ENCODE data around the gene TPSB2.
"Not testable (repeated sequence)": the region's sequence is repeated elsewhere in the genome, so short reads cannot be mapped to it uniquely, and the experiment has no call there.

TPSB2 gene

DNA sequence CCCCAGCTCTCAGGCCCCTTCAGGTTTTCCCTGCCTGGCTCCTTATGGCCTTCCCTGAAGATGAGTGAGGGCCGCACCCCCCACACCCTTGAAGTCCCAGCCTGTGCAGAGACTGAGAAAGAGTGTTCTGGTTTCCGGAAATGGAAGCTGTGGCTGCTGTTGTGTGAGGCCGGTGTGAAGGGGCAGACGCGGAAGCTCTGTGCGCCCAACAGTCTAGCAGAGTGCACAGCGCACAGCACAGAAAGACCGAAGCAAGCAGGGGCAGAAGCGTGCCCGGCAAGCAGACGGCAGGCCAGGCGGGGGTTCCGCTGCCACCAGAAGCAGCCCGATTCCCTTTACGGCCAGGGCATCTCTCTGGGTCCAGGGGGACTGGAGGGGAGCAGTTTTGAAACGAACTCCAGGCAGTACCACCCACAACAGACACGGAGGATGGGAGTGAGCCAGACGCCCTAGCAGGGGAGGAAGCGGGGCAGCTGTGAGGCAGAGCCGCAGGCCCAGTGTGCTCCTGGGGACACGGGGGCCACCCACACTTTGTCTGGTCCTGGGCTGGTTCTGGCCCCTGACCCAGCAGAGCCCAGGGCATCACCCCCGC is 21.6 kb downstream of the TPSB2 start:
- no peaks in the 10 kb centered on the region for H3K4me1 ChIP-seq (ENCODE audit: control insufficient read depth, insufficient read depth, low read length)
- H3K9me3 ChIP-seq (ENCODE audit: control insufficient read depth, insufficient read depth, low read depth, low read length), result no peaks in the 10 kb centered on the region
- H3K9ac ChIP-seq (ENCODE audit: low read length), result no peak overlapping the region
- H3K4me3 ChIP-seq (ENCODE audit: low read depth, low read length), result no peak overlapping the region
- H3K27me3 ChIP-seq (ENCODE audit: control insufficient read depth, insufficient read depth, low read length), result no peaks in the 10 kb centered on the region
- peaks cover 38% of the 10 kb centered on the region for H3K36me3 ChIP-seq (ENCODE audit: control insufficient read depth, insufficient read depth, low read length)
- no peak overlapping the region for H3K27ac ChIP-seq (ENCODE audit: low read depth, low read length)

DNA sequence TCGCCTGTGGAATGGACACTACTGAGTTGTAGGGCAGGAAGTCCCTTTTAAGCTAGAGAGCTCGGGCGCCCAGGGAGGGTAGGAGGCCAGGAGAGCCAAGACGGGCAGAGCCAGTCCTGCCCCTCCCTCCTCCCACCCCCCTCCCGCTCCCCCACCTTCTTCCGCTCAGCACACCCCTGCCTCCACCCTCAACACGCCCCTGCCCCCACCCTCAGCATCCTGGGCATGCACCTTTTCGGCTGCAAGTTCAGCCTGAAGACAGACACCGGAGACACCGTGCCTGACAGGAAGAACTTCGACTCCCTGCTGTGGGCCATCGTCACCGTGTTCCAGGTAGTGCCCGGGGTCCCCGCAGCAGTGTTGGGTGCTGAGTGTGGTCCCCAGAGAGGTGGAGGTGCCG is 23.2 kb downstream of the TPSB2 start:
- H3K4me3 ChIP-seq (ENCODE audit: low read depth, low read length), result no peak overlapping the region
- H3K36me3 ChIP-seq (ENCODE audit: control insufficient read depth, insufficient read depth, low read length), result peaks cover 41% of the 10 kb centered on the region
- H3K4me1 ChIP-seq (ENCODE audit: control insufficient read depth, insufficient read depth, low read length), result no peaks in the 10 kb centered on the region
- H3K27ac ChIP-seq (ENCODE audit: low read depth, low read length), result no peak overlapping the region
- H3K9me3 ChIP-seq (ENCODE audit: control insufficient read depth, insufficient read depth, low read depth, low read length), result no peaks in the 10 kb centered on the region
- H3K9ac ChIP-seq (ENCODE audit: low read length), result no peak overlapping the region
- H3K27me3 ChIP-seq (ENCODE audit: control insufficient read depth, insufficient read depth, low read length), result no peaks in the 10 kb centered on the region

DNA sequence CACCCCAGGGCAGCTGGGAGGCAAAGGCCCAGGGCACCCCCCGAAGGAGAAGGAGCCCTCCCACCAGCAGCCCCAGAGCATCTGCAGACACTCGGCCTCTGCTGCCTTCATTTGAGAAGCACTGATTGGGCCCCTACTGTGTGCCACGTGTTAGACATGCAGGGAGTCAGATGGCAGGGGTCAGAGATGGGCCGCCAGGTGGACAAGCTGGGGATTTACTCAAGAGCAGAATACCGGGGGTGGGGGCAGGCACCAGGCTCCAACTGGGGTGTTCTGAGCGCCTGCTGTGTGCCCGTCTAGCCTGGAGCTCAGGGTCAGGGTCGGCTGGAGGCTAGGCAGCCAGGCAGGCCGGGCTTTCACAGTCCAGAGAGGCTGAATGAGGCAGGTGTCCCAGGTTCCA is 23.7 kb downstream of the TPSB2 start:
- H3K36me3 ChIP-seq (ENCODE audit: control insufficient read depth, insufficient read depth, low read length), result peaks cover 43% of the 10 kb centered on the region
- H3K9me3 ChIP-seq (ENCODE audit: control insufficient read depth, insufficient read depth, low read depth, low read length), result no peaks in the 10 kb centered on the region
- no peaks in the 10 kb centered on the region for H3K27me3 ChIP-seq (ENCODE audit: control insufficient read depth, insufficient read depth, low read length)

DNA sequence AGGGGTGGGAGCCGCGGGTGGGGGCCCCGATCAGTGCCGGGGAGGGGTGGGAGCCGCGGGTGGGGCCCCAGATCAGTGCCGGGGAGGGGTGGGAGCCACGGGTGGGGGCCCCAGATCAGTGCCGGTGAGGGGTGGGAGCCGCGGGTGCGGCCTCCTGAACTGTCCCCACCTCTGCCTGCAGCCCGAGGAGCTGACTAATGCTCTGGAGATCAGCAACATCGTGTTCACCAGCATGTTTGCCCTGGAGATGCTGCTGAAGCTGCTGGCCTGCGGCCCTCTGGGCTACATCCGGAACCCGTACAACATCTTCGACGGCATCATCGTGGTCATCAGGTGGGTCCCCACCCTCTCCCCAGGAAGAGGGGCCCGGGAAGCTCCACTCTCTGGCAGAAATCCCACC is 25.1 kb downstream of the TPSB2 start:
- Histone ChIP-seq H3K4me1 (ENCODE audit: control insufficient read depth, insufficient read depth, low read length) (no peaks in the 10 kb centered on the region), H3K27ac (ENCODE audit: low read depth, low read length) (no peak overlapping the region), H3K9me3 (ENCODE audit: control insufficient read depth, insufficient read depth, low read depth, low read length) (no peaks in the 10 kb centered on the region), H3K4me3 (ENCODE audit: low read depth, low read length) (no peak overlapping the region), H3K9ac (ENCODE audit: low read length) (no peak overlapping the region), H3K36me3 (ENCODE audit: control insufficient read depth, insufficient read depth, low read length) (peaks cover 33% of the 10 kb centered on the region; the same call in 1 of the 2 replicates), H3K27me3 (ENCODE audit: control insufficient read depth, insufficient read depth, low read length) (no peaks in the 10 kb centered on the region)

More for the DNA sequence above, 23.7 kb downstream of the TPSB2 start:
- H3K4me1 ChIP-seq (ENCODE audit: control insufficient read depth, insufficient read depth, low read length), result no peaks in the 10 kb centered on the region
- no peak overlapping the region for H3K9ac ChIP-seq (ENCODE audit: low read length)
- no peak overlapping the region for H3K4me3 ChIP-seq (ENCODE audit: low read depth, low read length)
- no peak overlapping the region for H3K27ac ChIP-seq (ENCODE audit: low read depth, low read length)

DNA sequence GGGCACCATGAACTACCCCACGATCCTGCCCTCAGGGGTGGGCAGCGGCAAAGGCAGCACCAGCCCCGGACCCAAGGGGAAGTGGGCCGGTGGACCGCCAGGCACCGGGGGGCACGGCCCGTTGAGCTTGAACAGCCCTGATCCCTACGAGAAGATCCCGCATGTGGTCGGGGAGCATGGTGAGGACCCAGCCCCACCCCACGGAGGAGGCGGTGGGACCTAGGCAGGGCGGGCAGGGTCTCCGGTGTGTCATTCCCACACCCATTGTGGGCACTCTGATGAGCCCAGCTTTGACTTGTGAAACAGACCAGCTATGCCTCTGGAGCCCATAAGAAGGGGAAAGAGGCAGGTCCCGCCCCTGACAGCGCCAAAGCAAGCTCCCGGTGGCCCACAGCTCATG is 27.7 kb downstream of the TPSB2 start:
- no peaks in the 10 kb centered on the region for H3K27me3 ChIP-seq (ENCODE audit: control insufficient read depth, insufficient read depth, low read length)
- no peaks in the 10 kb centered on the region for H3K9me3 ChIP-seq (ENCODE audit: control insufficient read depth, insufficient read depth, low read depth, low read length)
- H3K9ac ChIP-seq (ENCODE audit: low read length), result no peak overlapping the region
- no peaks in the 10 kb centered on the region for H3K4me1 ChIP-seq (ENCODE audit: control insufficient read depth, insufficient read depth, low read length)
- no peak overlapping the region for H3K4me3 ChIP-seq (ENCODE audit: low read depth, low read length)
- no peak overlapping the region for H3K27ac ChIP-seq (ENCODE audit: low read depth, low read length)
- H3K36me3 ChIP-seq (ENCODE audit: control insufficient read depth, insufficient read depth, low read length), result peaks cover 18% of the 10 kb centered on the region; the same call in 1 of the 2 replicates

DNA sequence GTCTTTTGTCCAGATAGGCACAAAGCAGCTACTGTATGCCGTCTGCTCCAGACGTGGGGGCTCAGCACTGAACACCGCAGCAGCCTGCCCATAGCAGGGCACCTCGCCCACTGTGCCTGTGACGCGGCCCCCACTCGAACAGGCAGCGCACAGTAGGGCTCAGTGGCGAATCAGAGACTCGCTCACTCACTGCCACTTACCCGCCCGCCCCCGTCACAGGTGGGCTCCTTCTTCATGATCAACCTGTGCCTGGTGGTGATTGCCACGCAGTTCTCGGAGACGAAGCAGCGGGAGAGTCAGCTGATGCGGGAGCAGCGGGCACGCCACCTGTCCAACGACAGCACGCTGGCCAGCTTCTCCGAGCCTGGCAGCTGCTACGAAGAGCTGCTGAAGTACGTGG is 28.5 kb downstream of the TPSB2 start:
- peaks cover 13% of the 10 kb centered on the region; the same call in 1 of the 2 replicates for H3K36me3 ChIP-seq (ENCODE audit: control insufficient read depth, insufficient read depth, low read length)
- H3K4me1 ChIP-seq (ENCODE audit: control insufficient read depth, insufficient read depth, low read length), result no peaks in the 10 kb centered on the region
- no peaks in the 10 kb centered on the region for H3K9me3 ChIP-seq (ENCODE audit: control insufficient read depth, insufficient read depth, low read depth, low read length)
- no peak overlapping the region for H3K4me3 ChIP-seq (ENCODE audit: low read depth, low read length)
- H3K9ac ChIP-seq (ENCODE audit: low read length), result no peak overlapping the region
- H3K27me3 ChIP-seq (ENCODE audit: control insufficient read depth, insufficient read depth, low read length), result no peaks in the 10 kb centered on the region
- no peak overlapping the region for H3K27ac ChIP-seq (ENCODE audit: low read depth, low read length)

DNA sequence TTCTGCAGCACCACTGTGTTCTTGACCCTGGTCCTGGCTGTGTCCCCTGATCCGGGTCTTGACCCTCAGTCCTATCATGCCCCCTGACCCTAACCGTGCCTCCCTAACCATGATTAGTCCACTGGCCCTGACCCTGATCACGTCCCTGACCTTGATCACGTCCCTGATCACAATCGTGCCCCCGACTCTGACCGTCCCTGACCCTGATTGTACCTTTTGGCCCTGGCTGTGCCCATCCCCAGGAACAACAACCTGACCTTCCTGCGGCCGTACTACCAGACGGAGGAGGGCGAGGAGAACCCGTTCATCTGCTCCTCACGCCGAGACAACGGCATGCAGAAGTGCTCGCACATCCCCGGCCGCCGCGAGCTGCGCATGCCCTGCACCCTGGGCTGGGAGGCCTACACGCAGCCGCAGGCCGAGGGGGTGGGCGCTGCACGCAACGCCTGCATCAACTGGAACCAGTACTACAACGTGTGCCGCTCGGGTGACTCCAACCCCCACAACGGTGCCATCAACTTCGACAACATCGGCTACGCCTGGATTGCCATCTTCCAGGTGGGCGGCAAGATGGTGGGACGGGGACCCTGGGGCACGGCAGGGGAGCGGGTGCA is 29.9 kb downstream of the TPSB2 start:
- no peaks in the 10 kb centered on the region for H3K4me1 ChIP-seq (ENCODE audit: control insufficient read depth, insufficient read depth, low read length)
- no peak overlapping the region for H3K9ac ChIP-seq (ENCODE audit: low read length)
- no peak overlapping the region for H3K4me3 ChIP-seq (ENCODE audit: low read depth, low read length)
- peaks cover 11% of the 10 kb centered on the region; the same call in 1 of the 2 replicates for H3K36me3 ChIP-seq (ENCODE audit: control insufficient read depth, insufficient read depth, low read length)
- H3K9me3 ChIP-seq (ENCODE audit: control insufficient read depth, insufficient read depth, low read depth, low read length), result no peaks in the 10 kb centered on the region
- H3K27me3 ChIP-seq (ENCODE audit: control insufficient read depth, insufficient read depth, low read length), result no peaks in the 10 kb centered on the region
- H3K27ac ChIP-seq (ENCODE audit: low read depth, low read length), result no peak overlapping the region

DNA sequence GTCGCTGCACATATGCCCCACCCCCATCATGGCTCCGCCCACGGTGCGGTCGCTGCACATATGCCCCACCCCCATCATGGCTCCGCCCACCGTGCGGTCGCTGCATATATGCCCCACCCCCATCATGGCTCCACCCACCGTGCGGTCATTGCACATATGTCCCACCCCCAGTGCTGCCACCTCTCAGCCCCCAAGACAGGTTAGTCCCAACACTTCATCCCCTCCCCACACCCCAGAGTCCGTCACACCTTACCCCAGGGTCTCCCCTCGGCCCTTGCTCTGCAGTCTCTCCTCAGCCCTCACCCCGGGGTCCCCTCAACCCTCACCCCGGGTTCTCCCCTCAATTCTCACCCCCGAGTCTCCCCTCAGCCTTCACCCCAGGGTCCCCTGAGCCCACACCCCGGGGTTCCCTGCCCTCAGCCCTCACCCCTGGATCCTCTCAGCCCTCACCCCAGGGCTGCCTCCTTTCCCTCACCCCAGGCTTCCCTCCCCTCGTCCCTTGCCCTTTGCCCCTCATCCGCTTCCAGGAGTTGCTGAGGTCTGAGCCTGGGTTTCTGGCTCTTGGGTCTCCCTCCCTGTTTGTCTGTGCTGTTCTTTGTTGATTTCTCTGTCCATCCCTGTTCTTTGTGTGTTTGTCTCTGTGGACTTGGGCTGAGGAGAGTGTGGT is 30.5 kb downstream of the TPSB2 start:
- Histone ChIP-seq H3K9me3 (ENCODE audit: control insufficient read depth, insufficient read depth, low read depth, low read length) (no peaks in the 10 kb centered on the region), H3K27me3 (ENCODE audit: control insufficient read depth, insufficient read depth, low read length) (no peaks in the 10 kb centered on the region), H3K27ac (ENCODE audit: low read depth, low read length) (no peak overlapping the region), H3K36me3 (ENCODE audit: control insufficient read depth, insufficient read depth, low read length) (peaks cover 11% of the 10 kb centered on the region; the same call in 1 of the 2 replicates), H3K4me3 (ENCODE audit: low read depth, low read length) (no peak overlapping the region), H3K4me1 (ENCODE audit: control insufficient read depth, insufficient read depth, low read length) (peaks cover 2% of the 10 kb centered on the region; the same call in 1 of the 2 replicates), H3K9ac (ENCODE audit: low read length) (no peak overlapping the region)

DNA sequence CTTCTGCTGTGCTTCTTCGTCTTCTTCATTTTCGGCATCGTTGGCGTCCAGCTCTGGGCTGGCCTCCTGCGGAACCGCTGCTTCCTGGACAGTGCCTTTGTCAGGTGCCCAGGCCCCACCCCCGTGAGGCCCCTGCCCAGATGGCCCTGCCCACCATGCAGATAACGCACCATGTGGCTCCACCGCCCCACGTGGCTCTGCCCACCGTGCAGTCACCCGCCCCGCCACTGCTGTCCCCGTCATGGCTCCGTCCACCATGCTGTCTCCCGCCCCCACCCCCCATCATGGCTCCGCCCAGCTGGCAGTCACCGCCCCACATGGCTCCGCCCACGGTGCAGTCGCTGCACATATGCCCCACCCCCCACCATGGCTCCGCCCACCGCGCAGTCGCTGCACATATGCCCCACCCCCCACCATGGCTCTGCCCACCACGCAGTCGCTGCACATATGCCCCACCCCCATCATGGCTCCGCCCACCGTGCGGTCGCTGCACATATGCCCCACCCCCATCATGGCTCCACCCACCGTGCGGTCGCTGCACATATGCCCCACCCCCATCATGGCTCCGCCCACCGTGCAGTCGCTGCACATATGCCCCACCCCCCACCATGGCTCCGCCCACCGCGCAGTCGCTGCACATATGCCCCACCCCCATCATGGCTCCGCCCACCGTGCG is 31.2 kb downstream of the TPSB2 start:
- H3K27me3 ChIP-seq (ENCODE audit: control insufficient read depth, insufficient read depth, low read length); H3K9ac ChIP-seq (ENCODE audit: low read length); H3K4me1 ChIP-seq (ENCODE audit: control insufficient read depth, insufficient read depth, low read length); H3K9me3 ChIP-seq (ENCODE audit: control insufficient read depth, insufficient read depth, low read depth, low read length); H3K4me3 ChIP-seq (ENCODE audit: low read depth, low read length); H3K27ac ChIP-seq (ENCODE audit: low read depth, low read length): not testable (repeated sequence)
- H3K36me3 ChIP-seq (ENCODE audit: control insufficient read depth, insufficient read depth, low read length), result peaks cover 11% of the 10 kb centered on the region; the same call in 1 of the 2 replicates

DNA sequence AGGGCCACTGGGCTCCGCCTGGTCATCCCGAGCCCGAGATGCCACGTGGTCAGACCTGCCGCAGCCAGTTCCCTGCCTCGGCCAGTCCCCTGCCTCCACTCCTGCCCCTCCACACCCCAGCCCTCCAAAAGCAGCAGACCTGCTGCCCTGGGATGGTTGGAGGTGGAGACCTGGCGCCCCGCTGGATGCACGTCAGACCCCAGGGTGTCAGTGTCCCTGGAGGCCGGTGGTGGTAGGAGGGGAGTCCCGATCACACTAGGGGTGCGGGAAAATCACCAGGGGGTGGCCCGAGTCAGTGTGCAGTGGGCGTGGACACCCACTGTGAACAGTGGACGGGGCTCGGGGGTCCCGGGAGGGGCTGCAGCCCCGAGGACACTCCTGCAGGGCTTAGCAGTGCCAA is 31.8 kb downstream of the TPSB2 start:
- H3K4me1 ChIP-seq (ENCODE audit: control insufficient read depth, insufficient read depth, low read length), result peaks cover 5% of the 10 kb centered on the region

More for the DNA sequence above, 31.8 kb downstream of the TPSB2 start:
- Histone ChIP-seq H3K4me3 (ENCODE audit: low read depth, low read length) (no peak overlapping the region), H3K9ac (ENCODE audit: low read length) (no peak overlapping the region), H3K9me3 (ENCODE audit: control insufficient read depth, insufficient read depth, low read depth, low read length) (no peaks in the 10 kb centered on the region), H3K27ac (ENCODE audit: low read depth, low read length) (no peak overlapping the region), H3K36me3 (ENCODE audit: control insufficient read depth, insufficient read depth, low read length) (peaks cover 11% of the 10 kb centered on the region; the same call in 1 of the 2 replicates), H3K27me3 (ENCODE audit: control insufficient read depth, insufficient read depth, low read length) (no peaks in the 10 kb centered on the region; the same call in 1 of the 2 replicates)

Measured in HUES6 (cell line).